ENCODE data around the gene CX3CL1.

- TF ChIP-seq, protein P1, sequence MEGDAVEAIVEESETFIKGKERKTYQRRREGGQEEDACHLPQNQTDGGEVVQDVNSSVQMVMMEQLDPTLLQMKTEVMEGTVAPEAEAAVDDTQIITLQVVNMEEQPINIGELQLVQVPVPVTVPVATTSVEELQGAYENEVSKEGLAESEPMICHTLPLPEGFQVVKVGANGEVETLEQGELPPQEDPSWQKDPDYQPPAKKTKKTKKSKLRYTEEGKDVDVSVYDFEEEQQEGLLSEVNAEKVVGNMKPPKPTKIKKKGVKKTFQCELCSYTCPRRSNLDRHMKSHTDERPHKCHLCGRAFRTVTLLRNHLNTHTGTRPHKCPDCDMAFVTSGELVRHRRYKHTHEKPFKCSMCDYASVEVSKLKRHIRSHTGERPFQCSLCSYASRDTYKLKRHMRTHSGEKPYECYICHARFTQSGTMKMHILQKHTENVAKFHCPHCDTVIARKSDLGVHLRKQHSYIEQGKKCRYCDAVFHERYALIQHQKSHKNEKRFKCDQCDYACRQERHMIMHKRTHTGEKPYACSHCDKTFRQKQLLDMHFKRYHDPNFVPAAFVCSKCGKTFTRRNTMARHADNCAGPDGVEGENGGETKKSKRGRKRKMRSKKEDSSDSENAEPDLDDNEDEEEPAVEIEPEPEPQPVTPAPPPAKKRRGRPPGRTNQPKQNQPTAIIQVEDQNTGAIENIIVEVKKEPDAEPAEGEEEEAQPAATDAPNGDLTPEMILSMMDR (conservative IDR thresholded peaks at IDR 0.05; ENCODE audit: low read length), result peak; percentile 68
- no peak for TF ChIP-seq EZH2phosphoT487 (IDR thresholded peaks at IDR 0.05; ENCODE audit: borderline replicate concordance)
These were observed 50.0 kb downstream of the CX3CL1 start for GRCh38 chr16:57422026-57422944.

All from Loucy (cell line).